Breast epithelium (tissue), 3 donors: ENCODE data around the gene CACNA1A.

ENCODE experiments used
- POLR2A ChIP-seq: fragments of 450-650 bp; IDR thresholded peaks from one replicate; pipeline ENCODE4 v1.6.1; 2016; ENCODE audit warnings: antibody characterized with exemption, mild to moderate bottlenecking, moderate library complexity
- POLR2AphosphoS5 ChIP-seq, 3 donors: sonication (generic); formaldehyde crosslinking; IDR thresholded peaks; one replicate each; pipeline ENCODE4 v1.6.1; 2017; ENCODE audit warnings: antibody characterized with exemption in 3 of 3
- TF ChIP-seq, protein P1 (sequence below), 3 donors: fragments of 450-650 bp; IDR thresholded peaks; one replicate each; pipeline ENCODE4 v1.5.1; 2016 to 2017; ENCODE audit warnings: antibody characterized with exemption in 3 of 3, mild to moderate bottlenecking in 3 of 3, moderate library complexity in 3 of 3

DNA sequence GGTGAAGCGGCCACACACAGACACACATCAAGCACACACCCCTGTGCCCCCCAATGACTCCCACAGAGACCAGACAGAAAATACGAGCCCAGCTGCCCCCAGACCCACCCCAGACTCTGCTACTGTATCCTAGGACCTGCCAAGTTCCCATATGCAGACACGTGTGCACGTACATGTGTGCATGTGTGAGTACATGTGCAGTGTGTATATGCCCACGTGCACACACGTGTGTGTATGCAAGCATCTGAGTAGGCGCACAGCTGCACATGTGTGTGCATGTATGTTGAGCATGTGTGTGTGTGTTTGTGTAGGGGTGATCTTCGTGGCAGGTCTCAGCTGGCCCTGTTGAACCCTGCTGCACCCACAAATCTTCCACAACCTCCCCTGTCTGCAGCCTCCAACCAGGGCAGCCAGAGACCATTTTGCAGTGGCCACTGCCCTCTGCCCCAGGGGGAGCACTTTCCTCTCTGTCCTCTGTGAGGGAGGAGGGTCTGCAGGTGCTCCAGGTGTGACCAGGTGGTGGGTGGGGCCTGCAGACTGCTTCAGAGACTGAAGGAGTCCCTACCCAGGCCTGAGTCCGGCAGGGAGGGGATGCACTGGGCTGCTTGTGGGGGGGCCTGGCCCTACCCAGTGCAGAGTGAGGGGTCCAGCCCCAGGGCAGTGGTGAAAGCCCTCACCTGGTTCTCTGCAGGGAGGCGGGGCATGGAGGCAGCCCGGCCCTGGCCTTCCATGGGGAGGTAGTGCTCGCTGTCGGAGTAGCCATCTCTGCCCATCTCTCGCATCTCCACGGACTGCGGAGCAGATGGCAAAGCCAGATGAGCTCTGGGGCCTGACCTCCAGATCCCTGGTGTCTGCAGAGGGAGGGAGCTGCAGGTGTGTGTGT, 294.6 kb downstream of the CACNA1A start:
- no peak for TF ChIP-seq POLR2A
- TF ChIP-seq, protein P1, sequence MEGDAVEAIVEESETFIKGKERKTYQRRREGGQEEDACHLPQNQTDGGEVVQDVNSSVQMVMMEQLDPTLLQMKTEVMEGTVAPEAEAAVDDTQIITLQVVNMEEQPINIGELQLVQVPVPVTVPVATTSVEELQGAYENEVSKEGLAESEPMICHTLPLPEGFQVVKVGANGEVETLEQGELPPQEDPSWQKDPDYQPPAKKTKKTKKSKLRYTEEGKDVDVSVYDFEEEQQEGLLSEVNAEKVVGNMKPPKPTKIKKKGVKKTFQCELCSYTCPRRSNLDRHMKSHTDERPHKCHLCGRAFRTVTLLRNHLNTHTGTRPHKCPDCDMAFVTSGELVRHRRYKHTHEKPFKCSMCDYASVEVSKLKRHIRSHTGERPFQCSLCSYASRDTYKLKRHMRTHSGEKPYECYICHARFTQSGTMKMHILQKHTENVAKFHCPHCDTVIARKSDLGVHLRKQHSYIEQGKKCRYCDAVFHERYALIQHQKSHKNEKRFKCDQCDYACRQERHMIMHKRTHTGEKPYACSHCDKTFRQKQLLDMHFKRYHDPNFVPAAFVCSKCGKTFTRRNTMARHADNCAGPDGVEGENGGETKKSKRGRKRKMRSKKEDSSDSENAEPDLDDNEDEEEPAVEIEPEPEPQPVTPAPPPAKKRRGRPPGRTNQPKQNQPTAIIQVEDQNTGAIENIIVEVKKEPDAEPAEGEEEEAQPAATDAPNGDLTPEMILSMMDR (IDR thresholded peaks at IDR 0.05): no peak
- TF ChIP-seq POLR2AphosphoS5 (IDR thresholded peaks at IDR 0.05): no peak
